Pancreas (tissue), 10 donors: Measurements from ENCODE around the gene NEK9. TPM values are rescaled to one million over a fixed set of nuclear protein-coding genes. Genes with fewer than 3 reads are reported as not detected.
A peak's percentile ranks its signal among the peaks of the same experiment; 100 is the strongest.

Experiments
- ATAC-seq, 4 donors: fragments of 200-7000 bp; cut with Tn5 transposase; one replicate each; pipeline versions ENCODE4 v1.8.0 to v1.9.1; 2020; ENCODE audit warnings: mild to moderate bottlenecking in 4 of 4, moderate library complexity in 4 of 4
- DNase-seq, 6 donors: peaks; one replicate each; pipeline ENCODE4 v3.0.0-alpha.2; 2020
- FAIRE-seq: peaks from 2 replicates; lab custom pipeline; 2012; peaks lifted over from hg19 to GRCh38; lab: Jason Lieb, UNC
- H3K27ac ChIP-seq, 4 donors: fragments of 200-600 bp; sonication (generic); 1 replicate in 3 of 4; 2 replicates in 1 of 4; pipeline versions ENCODE4 v1.5.0 to v1.8.0; 2020
- H3K27me3 ChIP-seq, 4 donors: fragments of 200-600 bp; one replicate each; pipeline ENCODE4 v1.8.0; 2021
- H3K36me3 ChIP-seq, 3 donors: fragments of 200-600 bp; sonication (generic) in 1 of 3; one replicate each; pipeline versions ENCODE4 v1.5.0 to v1.8.0; 2020 to 2021
- H3K4me1 ChIP-seq, 3 donors: fragments of 200-600 bp; one replicate each; pipeline ENCODE4 v1.8.0; 2021
- H3K4me3 ChIP-seq, 4 donors: fragments of 200-600 bp; sonication (generic) in 2 of 4; one replicate each; pipeline versions ENCODE4 v1.5.0 to v1.8.0; 2020 to 2021
- H3K9me3 ChIP-seq, 4 donors: fragments of 200-600 bp; one replicate each; pipeline ENCODE4 v1.8.0; 2021
- WGBS, 2 donors: extraction: QIAGEN DNeasy Blood & Tissue Kit; methylation state at CpG; one replicate each; pipeline ENCODE4 v1.1.7; 2013; 5-methylcytosine and 5-hydroxymethylcytosine counted together
- intact Hi-C, 3 donors: fragments of 100-400 bp; cut with DNase I; formaldehyde crosslinking; loops; one replicate each; pipeline versions ENCODE4 v1.11.1 to v1.14.2; 2022
- polyA plus RNA-seq, 2 donors: library from polyadenylated mRNA; stranded (reverse); fragments of 200-250 nt; gene quantifications; one replicate each; pipeline ENCODE4 v1.2.3, GENCODE V29; 2013
- total RNA-seq, 6 donors: library from RNA; stranded (reverse); fragmentation: NEBNext Ultra II Directional in 4 of 6; extraction: Animal tissue kit (Norgen Biotek cat#: 25700) in 4 of 6; gene quantifications; one replicate each; pipeline versions ENCODE4 v1.2.1 to v1.2.4, GENCODE V29; 2021 to 2023
- TF ChIP-seq, protein P1 (sequence below), 4 donors: fragments of 200-600 bp; sonication (generic) in 3 of 4; IDR thresholded peaks; one replicate each; pipeline versions ENCODE4 v1.5.0 to v1.8.0; 2021; ENCODE audit warnings: antibody characterized with exemption in 4 of 4
- donor health status: healthy with polysubstance abuse.
- donor health status: DM: no; HTN: no; CAD: no; lungs with moderate emphysema.
- donor health status: DM: no; HTN: no; CAD: no.
- donor health status: control.
- donor health status: control.
- donor health status: Bipolar disorder and iron deficiency.
- donor health status: DM: yes; HTN: yes; CAD: no.
- donor health status: DM: no; HTN: no; CAD: no.
- donor health status: DM: no; HTN: no; CAD: no.
- donor health status: DM: yes; HTN: yes; CAD: no.

The NEK9 gene
- total and polyA plus RNA-seq, 8 donors, result 22.7 to 54.8 (median 27.2) TPM

- Histone ChIP-seq H3K9me3 (no peaks in the 10 kb centered on the region), H3K27me3 (no peaks in the 10 kb centered on the region), H3K27ac (no peak overlapping the region), H3K4me3 (no peak overlapping the region), H3K4me1 (peaks cover 32 to 59% (median 45%) of the 10 kb centered on the region in 3 donors), H3K36me3 (no peaks in the 10 kb centered on the region)
- FAIRE-seq (no peak), ATAC-seq (no peak), DNase-seq (no peak)
- 89 to 97% methylated on average over 1 of the region's 1 CpG for WGBS, 2 donors
- intact Hi-C loops, result loop anchor here in 1 of 3 donors (10.0 kb wide), 1 partner anchor 120 kb away; no protein-coding TSS in a partner anchor
- TF ChIP-seq, protein P1, sequence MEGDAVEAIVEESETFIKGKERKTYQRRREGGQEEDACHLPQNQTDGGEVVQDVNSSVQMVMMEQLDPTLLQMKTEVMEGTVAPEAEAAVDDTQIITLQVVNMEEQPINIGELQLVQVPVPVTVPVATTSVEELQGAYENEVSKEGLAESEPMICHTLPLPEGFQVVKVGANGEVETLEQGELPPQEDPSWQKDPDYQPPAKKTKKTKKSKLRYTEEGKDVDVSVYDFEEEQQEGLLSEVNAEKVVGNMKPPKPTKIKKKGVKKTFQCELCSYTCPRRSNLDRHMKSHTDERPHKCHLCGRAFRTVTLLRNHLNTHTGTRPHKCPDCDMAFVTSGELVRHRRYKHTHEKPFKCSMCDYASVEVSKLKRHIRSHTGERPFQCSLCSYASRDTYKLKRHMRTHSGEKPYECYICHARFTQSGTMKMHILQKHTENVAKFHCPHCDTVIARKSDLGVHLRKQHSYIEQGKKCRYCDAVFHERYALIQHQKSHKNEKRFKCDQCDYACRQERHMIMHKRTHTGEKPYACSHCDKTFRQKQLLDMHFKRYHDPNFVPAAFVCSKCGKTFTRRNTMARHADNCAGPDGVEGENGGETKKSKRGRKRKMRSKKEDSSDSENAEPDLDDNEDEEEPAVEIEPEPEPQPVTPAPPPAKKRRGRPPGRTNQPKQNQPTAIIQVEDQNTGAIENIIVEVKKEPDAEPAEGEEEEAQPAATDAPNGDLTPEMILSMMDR (IDR thresholded peaks at IDR 0.05), result no peak
Measured at GRCh38 chr14:75164809-75165208, 38.0 kb upstream of the NEK9 start.

DNA sequence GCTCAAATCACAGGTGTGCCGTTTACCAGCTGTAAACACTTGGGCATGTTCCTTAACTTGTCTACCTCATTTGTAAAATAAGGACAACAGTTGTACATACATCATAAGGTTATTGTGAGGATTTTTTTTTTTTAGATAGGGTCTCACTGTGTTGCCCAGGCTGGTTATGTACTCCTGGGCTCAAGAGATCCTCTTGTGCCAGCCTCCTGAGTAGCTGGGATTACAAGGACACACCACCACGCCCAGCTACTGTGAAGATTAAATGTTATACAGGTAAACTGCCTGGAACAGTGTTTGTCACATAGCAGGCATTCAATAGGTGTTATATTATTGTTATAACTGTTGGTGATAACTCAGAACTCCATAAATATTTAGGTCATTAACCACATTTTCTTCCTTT is 36.8 kb upstream of the NEK9 start:
- ATAC-seq (no peak), FAIRE-seq (no peak), DNase-seq (no peak)
- TF ChIP-seq, protein P1 (IDR thresholded peaks at IDR 0.05), result no peak
- intact Hi-C loops, result loop anchor here in 1 of 3 donors (10.0 kb wide), 1 partner anchor 121 kb away; no protein-coding TSS in a partner anchor
- 60% methylated on average over 2 of the region's 2 CpGs for WGBS, 2 donors
- H3K27me3 ChIP-seq, result no peaks in the 10 kb centered on the region
- H3K9me3 ChIP-seq, result no peaks in the 10 kb centered on the region
- peaks cover 26 to 54% (median 38%) of the 10 kb centered on the region in 3 donors for H3K4me1 ChIP-seq
- no peaks in the 10 kb centered on the region for H3K36me3 ChIP-seq
- no peak overlapping the region for H3K4me3 ChIP-seq
- H3K27ac ChIP-seq, result peak overlapping the region in 1 of 4 donors; percentile 11

- 62 to 63% methylated on average over 3 of the region's 3 CpGs for WGBS, 2 donors
- no peak for FAIRE-seq
- no peak overlapping the region for H3K27ac ChIP-seq
Measured at GRCh38 chr14:75162631-75163030, 35.8 kb upstream of the NEK9 start.

GRCh38 chr14:75158843-75159614 is 32.2 kb upstream of the NEK9 start:
- WGBS, 2 donors, result 92% methylated on average over 6 of the region's 6 CpGs
- intact Hi-C loops, result loop anchor here in 1 of 3 donors (10.0 kb wide), 1 partner anchor 96 kb away; no protein-coding TSS in a partner anchor
- Histone ChIP-seq H3K36me3 (no peaks in the 10 kb centered on the region), H3K9me3 (no peaks in the 10 kb centered on the region), H3K4me3 (no peak overlapping the region), H3K4me1 (peaks cover 12 to 18% (median 16%) of the 10 kb centered on the region in 3 donors), H3K27ac (no peak overlapping the region), H3K27me3 (no peaks in the 10 kb centered on the region)
- TF ChIP-seq, protein P1 (IDR thresholded peaks at IDR 0.05), result no peak
- FAIRE-seq (no peak), DNase-seq (no peak), ATAC-seq (peak in 1 of 4 donors; percentile 40)

More at GRCh38 chr14:75162631-75163030, 35.8 kb upstream of the NEK9 start:
- Histone ChIP-seq H3K4me1 (peaks cover 21 to 44% (median 34%) of the 10 kb centered on the region in 3 donors), H3K9me3 (no peaks in the 10 kb centered on the region), H3K4me3 (no peak overlapping the region), H3K27me3 (no peaks in the 10 kb centered on the region), H3K36me3 (no peaks in the 10 kb centered on the region)
- ATAC-seq (no peak), DNase-seq (no peak)
- TF ChIP-seq, protein P1 (IDR thresholded peaks at IDR 0.05), result no peak
- intact Hi-C loops, result loop anchor here in 1 of 3 donors (10.0 kb wide), 1 partner anchor 122 kb away; no protein-coding TSS in a partner anchor
